ENCODE data around the gene BCL6B.

Gene BCL6B

DNA sequence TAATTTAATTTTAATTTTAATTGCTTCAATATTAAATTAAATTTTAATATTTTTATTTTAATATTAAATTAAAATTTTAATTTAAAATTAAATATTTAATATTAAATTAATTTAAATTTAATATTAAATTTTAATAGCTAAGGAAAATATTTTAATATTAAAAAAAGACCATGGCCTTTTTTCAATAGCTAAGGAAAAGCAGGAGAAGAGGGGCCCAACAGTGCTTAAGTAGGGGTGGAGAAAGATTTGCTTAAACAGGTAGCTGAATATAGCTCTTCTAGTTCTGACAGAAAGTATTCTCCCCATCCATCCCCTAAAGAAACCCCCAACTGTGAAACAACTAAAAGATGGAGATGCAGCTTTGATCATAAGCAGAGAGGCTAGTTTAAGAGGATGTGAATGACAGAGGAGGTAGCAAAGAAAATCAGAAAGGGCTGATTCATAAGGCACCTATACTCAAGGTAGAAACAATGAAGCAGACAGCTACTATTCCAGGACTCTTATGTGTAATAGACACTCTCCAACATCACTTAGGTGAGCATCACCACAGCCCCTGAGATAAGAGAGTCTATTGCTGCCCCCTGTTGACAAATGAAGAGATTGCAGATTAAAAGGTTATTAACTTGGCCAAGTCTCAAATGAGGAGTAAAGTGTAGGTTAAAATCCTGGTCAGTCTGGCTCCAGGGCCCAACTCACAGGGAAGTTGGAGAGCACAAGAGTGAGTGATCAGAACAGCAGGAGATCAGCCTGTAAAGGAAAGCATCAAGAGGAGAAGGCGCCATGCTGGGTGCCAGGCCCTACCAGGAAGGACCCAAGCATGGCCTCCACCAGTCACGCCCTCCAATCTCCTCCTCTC is 18.2 kb upstream of the BCL6B start:
- Histone ChIP-seq H3K4me3 (no peak overlapping the region), H3K27ac (no peak overlapping the region)

DNA sequence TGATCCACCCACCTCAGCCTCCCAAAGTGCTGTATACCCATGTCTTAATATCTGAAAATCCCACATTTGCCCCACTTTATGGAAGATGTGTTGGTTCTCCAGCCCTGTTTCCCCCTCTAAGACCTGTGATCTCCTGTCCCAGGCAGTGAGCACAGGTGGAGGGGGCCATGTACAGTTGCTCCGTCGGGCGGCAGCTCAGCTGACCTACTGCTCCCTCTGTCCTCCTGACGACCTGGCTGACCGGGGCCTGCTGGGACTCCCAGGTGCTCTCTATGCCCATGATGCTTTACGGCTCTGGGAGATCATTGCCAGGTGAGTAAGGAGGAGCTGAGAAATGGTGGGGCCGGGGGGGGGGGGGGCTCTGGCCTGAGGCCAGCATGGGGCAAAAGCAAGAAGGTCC is 17.1 kb upstream of the BCL6B start:
- no peak overlapping the region for H3K27ac ChIP-seq
- H3K4me3 ChIP-seq: no peak overlapping the region

DNA sequence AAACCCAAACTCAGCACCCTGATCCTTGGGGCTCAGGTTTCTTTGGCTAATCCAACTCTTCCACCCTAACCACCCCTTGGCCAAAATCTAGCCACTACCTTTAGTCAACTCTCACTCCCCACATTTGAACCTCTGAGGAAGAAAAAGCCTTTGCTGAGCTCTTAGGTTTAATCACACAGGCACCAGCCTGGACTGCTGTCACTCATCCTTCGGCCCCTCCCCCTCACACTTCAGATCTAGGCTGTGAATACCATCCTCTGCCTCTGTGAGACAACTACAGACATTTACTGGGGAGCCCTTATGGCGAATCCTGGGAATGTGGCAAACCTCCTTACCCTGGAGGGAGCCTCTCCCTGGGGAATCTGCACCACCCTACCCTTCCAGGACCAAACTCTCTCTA is 15.7 kb upstream of the BCL6B start:
- Histone ChIP-seq H3K4me3 (no peak overlapping the region), H3K27ac (no peak overlapping the region)

DNA sequence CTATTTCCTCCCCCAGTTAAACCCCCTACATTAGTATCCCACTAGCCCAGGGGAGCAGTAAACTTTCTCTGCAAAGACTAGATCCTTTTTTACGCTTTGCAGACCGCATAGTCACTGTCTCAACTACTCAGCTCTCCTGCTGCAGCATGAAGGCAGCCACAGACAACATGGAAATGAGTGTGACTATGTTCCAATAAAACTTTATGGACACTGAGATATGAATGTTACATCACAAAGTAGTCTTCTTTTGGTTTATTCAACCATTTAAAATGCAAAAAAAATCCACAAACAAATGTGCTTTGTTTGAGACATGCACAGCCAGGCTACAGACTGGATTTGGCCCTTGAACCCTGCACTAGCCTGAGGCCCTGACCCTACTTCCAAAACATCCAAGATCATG is 12.3 kb upstream of the BCL6B start:
- Histone ChIP-seq H3K27ac (peak overlapping the region in 1 of 21 experiments; percentile 4), H3K4me3 (no peak overlapping the region)

DNA sequence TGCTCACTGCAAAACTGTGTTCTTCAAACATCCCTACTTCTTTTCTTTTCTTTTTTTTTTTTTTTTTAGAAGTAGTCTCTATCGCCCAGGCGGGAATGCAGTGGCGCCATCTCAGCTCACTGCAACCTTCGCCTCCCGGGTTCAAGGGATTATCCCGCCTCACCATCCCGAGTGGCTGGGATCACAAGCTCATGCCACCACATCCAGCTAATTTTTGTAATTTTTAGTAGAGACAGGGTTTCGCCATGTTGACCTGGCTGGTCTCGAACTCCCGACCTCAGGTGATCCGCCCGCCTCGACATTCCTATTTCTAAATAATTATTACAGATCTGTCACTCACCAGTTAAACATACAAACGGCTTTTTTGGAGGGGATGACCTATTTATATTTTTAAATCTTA is 11.4 kb upstream of the BCL6B start:
- Histone ChIP-seq H3K4me3 (peak overlapping the region; percentile 67 to 96 (median 82)), H3K27ac (peak overlapping the region in 15 of 21 experiments; percentile 93 to 100 (median 99))

DNA sequence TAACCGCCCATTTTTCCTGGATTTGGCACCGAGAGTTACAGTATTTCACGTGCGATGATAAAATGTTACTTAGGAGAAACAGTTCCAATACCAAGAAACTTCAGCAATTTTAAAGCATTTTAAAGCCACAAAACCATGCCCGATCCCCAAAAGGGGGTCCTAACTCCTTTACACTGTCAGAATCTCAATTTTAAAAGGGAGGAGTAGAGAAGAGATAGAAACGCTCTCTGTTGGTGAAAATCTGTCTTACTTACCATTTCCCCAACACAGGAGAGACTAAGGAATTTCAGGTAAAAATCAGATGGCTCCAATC is 11.0 kb upstream of the BCL6B start:
- peak overlapping the region; percentile 84 to 100 (median 99) for H3K27ac ChIP-seq
- H3K4me3 ChIP-seq: peak overlapping the region; percentile 67 to 96 (median 82)

DNA sequence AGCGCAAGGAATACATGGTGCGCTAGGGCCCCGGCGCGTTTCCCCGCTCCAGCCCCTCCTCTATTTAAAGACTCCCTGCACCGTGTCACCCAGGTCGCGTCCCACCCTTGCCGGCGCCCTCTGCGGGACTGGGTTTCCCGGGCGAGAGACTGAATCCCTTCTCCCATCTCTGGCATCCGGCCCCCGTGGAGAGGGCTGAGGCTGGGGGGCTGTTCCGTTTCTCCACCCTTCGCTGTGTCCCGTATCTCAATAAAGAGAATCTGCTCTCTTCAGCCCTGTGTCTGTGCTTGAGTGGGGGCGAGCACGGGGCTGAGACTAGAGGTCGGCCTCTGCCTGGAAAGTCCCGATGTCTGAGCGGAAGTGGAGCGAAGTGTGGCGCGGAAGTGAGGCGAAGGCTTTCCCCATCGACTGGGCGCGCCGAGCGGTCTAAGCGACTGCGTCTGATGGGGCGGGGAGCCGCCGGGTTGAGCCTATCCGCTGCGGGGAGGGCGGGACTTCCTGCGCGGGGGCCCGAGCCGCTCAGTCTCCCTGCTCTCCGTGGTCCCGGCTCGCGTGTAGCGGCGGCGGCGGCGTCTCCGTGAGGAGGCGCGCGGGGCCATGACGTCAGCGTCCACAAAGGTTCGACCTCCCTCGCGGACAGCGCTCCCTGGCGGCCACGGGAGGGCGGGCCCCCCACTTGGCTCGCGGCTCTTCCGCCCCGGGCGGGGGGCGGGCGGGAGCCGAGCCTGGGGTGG is 8.4 kb upstream of the BCL6B start:
- H3K27ac ChIP-seq: peak overlapping the region; percentile 84 to 100 (median 99)

DNA sequence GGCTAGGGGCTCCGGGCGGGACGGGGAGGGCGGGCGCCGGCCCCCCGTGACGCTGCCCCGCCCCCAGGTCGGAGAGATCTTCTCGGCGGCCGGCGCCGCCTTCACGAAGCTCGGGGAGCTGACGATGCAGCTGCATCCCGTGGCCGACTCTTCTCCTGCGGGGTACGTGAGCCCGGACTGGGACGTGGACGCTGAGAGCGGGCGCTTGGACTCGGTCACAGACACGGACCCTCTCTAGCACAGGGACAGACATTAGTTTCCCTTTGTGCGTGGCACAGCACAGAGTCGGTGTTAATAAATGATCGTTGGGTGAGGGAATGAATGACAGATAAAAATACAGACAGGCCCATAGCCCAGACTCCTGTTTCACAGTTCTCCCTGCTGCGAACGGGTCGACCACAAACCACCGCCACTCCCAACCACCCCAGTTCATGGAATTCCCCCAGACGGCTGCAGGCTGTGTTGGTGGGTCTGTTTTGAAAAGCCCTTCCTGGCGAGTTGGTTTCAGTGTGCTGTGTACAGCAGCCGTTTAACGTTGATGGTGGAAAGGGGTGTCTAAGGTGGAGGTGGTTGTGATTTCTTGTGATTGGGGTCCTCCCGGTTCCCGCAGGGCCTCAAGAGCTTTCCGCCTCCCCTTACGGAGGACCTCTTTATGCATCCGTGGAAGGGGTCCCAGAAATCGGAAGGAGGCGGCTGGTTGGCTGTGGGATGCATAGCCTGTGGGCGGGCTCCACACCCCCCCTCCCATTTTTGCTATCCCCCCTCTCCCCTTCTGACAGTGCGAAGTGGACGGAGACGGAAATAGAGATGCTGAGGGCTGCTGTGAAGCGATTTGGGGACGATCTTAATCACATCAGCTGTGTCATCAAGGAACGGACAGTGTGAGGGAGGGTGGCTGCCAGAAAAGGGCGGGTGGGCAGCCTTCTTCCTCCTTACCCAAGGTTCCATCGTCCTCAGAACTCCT is 7.6 kb upstream of the BCL6B start:
- Histone ChIP-seq H3K4me3 (peak overlapping the region; percentile 67 to 96 (median 82)), H3K27ac (peak overlapping the region; percentile 33 to 100 (median 99))

More for the DNA sequence above, 8.4 kb upstream of the BCL6B start:
- peak overlapping the region; percentile 67 to 96 (median 82) for H3K4me3 ChIP-seq

DNA sequence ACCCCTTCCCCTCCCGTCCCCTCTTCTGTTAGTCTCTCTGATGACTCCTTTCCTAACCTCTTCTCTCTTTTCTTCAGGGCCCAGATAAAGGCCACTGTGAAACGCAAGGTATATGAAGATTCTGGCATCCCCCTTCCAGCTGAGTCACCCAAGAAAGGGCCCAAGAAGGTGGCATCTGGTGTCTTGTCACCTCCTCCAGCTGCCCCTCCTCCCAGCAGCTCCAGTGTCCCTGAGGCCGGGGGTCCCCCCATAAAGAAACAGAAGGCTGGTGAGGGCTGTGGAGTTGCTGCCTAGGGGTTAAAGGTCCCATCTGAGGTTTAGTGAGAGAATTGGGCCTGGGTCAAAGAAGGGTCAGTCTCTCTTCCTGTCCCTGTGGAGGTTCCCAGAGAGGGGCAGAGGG is 6.4 kb upstream of the BCL6B start:
- no peak overlapping the region for H3K4me3 ChIP-seq
- H3K27ac ChIP-seq: peak overlapping the region in 19 of 21 experiments; percentile 88 to 100 (median 98)

DNA sequence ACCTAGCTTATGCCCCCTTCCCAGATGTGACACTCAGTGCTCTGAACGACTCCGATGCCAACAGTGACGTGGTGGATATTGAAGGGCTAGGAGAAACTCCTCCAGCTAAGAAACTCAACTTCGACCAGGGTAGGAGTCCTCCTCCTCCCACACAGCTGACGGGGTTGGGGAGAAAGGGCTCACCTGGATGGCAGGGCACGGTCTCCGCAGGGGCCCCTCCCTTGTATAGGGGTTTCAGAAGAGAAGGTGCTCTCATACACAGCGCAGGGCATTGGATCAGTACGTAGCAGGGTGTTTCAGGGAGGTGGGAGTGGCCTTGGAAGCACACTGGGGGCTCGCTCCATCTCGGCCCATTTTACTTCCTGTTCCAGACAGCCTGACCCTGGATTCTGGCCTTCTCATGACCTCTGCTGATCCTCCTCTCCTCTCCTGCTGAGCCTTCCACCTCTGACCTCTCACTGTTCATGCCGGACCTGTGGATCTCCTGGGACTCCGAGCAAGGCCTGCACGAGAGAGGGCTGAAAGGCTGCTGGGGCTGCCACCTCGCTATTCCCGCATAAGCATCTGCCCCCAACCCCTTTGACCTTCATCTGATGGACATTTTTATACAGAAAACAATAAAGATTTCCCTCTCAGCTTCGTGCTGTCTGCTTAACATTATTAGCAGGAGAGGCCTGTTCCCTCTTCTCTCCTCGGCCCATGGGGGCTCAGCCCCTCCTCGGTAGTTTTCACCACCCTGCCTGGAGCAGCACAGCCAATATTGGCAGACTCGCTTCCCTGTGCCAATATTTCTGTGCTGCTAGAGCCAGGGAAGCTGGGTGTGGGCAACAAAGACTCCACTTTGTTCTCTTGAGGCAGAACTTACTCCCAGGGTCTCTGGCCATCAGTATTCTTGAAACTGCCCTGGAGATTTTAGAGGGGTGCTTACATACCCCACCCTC is 5.7 kb upstream of the BCL6B start:
- Histone ChIP-seq H3K4me3 (peak overlapping the region in 2 of 7 experiments; percentile 36 to 44), H3K27ac (peak overlapping the region in 19 of 21 experiments; percentile 75 to 100 (median 98))

DNA sequence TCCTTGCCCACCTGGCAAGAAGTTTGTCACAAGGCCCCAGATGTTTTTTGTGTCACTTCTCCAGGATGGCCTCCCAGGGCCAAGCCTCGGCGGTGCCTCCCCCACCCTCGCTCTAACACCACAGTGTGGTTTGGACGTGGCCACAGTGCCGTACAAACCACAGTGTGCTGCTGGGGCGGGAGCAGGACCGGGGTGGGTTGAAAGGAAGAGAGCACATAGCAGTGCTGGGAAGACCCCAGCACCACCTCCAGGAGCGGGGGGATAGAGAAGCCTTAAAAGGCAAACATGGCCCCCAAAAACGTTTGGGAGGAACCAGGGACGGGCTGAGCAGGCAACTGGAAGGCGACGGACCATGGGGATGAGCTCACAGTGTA is 5.0 kb upstream of the BCL6B start:
- Histone ChIP-seq H3K4me3 (peak overlapping the region in 4 of 7 experiments; percentile 29 to 44 (median 35)), H3K27ac (peak overlapping the region in 20 of 21 experiments; percentile 60 to 100 (median 93))

DNA sequence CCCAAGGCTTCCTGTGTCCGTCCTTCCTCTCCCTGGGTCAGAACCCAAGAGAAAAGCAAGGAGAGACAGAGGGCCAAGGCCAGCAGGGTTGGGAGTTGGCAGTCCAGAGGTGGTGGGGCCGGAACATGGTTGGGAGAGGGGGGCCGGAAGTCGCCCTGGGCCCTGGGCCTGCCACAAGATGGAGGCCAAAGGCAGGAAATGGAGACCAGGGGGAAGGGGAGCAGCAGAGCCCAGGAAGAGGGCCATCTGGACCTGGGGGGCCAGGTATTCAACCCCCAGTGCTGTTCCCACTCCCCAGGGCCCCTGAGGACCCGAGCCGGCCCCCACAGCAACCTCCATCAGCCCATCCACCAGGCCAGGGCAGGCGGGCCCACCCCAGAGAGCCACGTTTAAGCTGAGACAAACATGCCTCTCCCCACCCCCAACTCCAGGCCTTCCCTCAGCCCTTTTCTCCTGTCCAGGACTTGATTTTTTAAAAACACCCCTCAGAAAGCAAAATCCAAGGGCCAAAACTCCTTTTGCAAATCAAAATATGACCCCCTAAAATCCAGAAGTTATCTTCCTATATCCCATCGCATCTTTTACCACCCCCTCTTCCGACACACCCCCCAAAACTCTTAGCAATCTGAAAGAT is 4.4 kb upstream of the BCL6B start:
- peak overlapping the region; percentile 32 to 100 (median 93) for H3K27ac ChIP-seq
- peak overlapping the region; percentile 24 to 44 (median 34) for H3K4me3 ChIP-seq

DNA sequence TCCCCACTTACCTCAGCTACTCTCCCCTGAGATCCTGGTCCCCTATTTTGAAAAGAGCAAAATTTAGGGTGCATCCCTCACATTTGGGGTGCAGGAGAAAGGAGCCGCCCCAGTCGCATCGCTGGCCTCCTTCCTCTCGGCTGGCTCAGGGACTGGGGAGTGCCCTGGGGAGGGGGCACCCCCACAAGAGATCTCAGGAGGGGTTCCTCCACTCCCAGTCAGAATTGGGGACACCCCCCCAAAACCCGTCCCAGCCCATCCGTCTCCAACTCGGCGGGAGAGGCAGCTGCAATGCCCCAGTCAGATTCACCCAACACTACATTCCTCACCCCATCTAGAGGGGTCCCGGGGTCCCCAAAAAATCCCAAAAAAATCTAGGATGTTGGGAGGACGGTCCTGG is 3.5 kb upstream of the BCL6B start:
- Histone ChIP-seq H3K27ac (peak overlapping the region; percentile 40 to 100 (median 93)), H3K4me3 (peak overlapping the region; percentile 24 to 44 (median 34))

DNA sequence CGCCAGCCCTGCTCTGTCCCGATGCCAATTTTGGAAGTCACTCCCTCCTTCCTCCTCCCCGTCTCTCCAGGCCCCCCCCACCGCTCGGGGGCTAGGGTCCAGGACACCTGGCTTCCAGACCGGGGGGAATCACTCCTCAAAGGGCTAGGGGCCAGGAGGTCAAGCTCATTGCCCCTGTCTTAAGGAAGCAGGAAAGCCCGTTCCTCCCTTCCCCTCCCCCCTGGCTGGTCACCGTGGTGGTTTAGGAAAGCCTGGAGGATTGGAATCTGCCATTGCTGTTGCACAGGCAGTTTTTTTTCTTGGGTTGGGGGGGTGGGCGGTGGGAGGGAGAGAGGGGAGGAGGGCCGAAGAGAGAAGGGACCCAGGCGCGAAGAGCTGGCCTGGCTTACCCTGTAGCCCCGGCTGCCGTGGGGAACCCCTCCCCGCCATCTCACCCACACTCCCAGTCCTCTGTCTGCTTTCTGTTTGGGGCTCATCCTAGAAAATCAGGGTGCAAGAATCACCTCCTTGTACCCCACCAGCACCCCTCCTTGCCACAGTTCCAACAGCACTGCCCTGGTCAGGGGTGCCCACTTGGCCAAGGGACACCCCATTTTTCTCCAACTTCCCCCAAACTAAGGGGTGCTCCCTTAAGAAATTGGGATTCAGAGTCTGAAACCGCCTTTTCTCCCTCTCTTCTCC is 2.9 kb upstream of the BCL6B start:
- Histone ChIP-seq H3K27ac (peak overlapping the region; percentile 40 to 100 (median 93)), H3K4me3 (peak overlapping the region; percentile 24 to 44 (median 34))

DNA sequence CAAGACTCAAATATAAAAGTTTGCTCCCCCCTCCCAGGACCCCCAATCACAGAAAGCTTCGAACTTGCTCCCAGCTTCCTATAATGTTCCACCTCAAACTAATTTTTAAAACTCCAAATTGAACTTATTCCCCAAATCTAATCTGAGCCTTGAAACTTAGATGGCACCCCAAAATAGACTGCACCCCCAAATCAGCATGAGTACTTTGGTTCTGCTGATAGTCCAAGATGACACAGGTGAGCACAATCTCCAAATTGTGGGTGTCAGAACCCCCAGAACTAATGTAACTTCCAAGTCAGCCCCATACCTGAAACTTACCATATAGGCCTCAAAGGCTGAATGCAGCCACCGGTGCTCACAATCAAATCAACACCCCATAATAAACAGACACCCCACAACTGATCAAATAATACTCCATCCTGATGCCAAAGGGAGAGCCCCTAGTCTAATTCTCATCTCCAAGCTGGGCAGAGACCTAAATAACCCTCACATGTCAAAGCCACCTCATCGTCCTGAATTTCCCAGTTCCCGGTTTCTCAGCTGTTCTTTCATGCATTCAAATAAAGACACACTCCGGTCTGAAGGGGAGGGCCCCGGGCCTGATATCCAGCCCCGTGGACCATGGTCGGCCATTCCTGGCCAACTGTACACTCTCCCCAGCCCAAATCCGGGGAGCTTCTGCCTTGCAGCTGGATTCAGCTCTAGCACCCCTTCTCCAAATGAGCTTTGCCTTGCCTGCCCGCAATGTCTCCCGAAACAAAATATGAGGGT is 1.8 kb upstream of the BCL6B start:
- H3K27ac ChIP-seq: peak overlapping the region in 19 of 21 experiments; percentile 46 to 100 (median 81)

DNA sequence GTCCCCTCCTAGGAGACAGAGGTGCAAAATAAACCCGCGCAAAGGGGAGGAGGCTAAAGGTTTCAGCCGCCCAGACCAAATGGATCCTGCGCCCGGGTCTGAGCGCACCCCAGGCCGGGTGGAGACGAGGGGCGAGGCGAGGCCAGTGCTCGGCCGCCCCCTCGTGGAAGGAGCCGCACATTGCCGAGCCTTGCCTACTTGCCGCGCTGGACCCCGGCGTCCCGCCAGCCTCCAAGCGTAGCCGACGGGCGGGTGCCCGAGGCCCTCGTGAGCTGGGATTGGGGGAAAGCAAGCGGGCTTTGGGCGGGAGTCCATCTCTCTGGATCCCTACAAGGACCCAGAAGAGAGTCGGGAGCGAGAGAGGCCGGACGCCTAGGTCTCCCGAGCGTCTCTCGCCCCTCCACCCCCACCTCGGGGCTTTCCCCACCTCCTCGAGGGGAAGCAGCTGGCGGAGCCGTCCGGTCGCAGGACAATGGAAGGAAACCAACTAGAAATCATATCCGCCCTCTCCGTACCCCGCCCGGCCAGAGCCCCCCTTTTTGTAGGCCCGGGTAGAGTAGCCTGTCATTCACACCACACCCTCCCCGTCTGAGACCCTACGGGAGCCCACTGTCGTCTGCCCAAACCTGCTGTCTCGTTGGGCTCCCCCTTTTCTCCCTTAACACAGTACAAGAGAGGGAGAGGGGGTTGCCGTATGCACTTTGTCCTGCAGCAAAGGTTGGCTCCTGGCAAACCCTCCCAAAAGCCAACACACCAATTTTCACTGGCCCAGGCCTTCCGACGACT is 664 bp upstream of the BCL6B start:
- Histone ChIP-seq H3K27ac (peak overlapping the region in 20 of 21 experiments; percentile 36 to 98 (median 80)), H3K4me3 (peak overlapping the region in 6 of 7 experiments; percentile 16 to 39 (median 24))

More for the DNA sequence above, 1.8 kb upstream of the BCL6B start:
- H3K4me3 ChIP-seq: peak overlapping the region in 5 of 7 experiments; percentile 16 to 39 (median 28)
